ENCODE data around the gene IL10RB.
A peak's percentile ranks its signal among the peaks of the same experiment; 100 is the strongest.

The IL10RB gene

GRCh38 chr21:33229784-33230544 lies 36.2 kb upstream of the IL10RB start, which contains the start of gene IFNAR2:
TSS of gene IFNAR2 (plus strand) at chr21:33229938. CDS start at chr21:33241923, 11,985 bp downstream.
- peak; percentile 47 for TF ChIP-seq ZFX (IDR thresholded peaks at IDR 0.05)
- no peak for TF ChIP-seq CTCF (conservative IDR thresholded peaks at IDR 0.05)
- H3K27ac ChIP-seq, result peak within 1 kb of the TSS; percentile 65

GRCh38 chr21:33230545-33231324 lies 35.4 kb upstream of the IL10RB start:
- TF ChIP-seq ZFX (IDR thresholded peaks at IDR 0.05) (no peak), CTCF (conservative IDR thresholded peaks at IDR 0.05) (0 out of 2 replicates have a peak, but pooled peaks have one; percentile 4)
- peak overlapping the region; percentile 65 for H3K27ac ChIP-seq

- TF ChIP-seq CTCF (conservative IDR thresholded peaks at IDR 0.05), result no peak
- no peak for TF ChIP-seq ZFX (IDR thresholded peaks at IDR 0.05)
- no peak overlapping the region for H3K27ac ChIP-seq
These were observed 34.6 kb upstream of the IL10RB start for GRCh38 chr21:33231526-33231925.

GRCh38 chr21:33232291-33233034 lies 33.7 kb upstream of the IL10RB start:
- no peak overlapping the region for H3K27ac ChIP-seq

GRCh38 chr21:33234635-33235520 lies 31.3 kb upstream of the IL10RB start:
- TF ChIP-seq CTCF (conservative IDR thresholded peaks at IDR 0.05), result no peak
- no peak for TF ChIP-seq ZFX (IDR thresholded peaks at IDR 0.05)
- no peak overlapping the region for H3K27ac ChIP-seq

More at GRCh38 chr21:33232291-33233034, 33.7 kb upstream of the IL10RB start:
- TF ChIP-seq ZFX (IDR thresholded peaks at IDR 0.05) (no peak), CTCF (conservative IDR thresholded peaks at IDR 0.05) (no peak)

GRCh38 chr21:33236013-33236686 lies 30.0 kb upstream of the IL10RB start:
- TF ChIP-seq CTCF (conservative IDR thresholded peaks at IDR 0.05), result no peak
- TF ChIP-seq ZFX (IDR thresholded peaks at IDR 0.05), result no peak
- H3K27ac ChIP-seq, result no peak overlapping the region
